A549 (cell line): Measurements from ENCODE around the gene ZMYND8.

Experiments used
- MYC ChIP-seq: IDR thresholded peaks from 2 replicates; pipeline ENCODE4 v1.6.1; 2012; ENCODE audit warnings: mild to moderate bottlenecking, inconsistent platforms, low read length, improper control_type of control experiment, borderline replicate concordance
- POLR2A ChIP-seq: IDR thresholded peaks from 2 replicates; pipeline ENCODE4 v1.6.1; 2012; ENCODE audit warnings: mild to moderate bottlenecking, low read length
- RAD21 ChIP-seq, 2 experiments: fragments of >200 bp in 1 of 2; sonication (Bioruptor Twin) in 1 of 2; formaldehyde crosslinking in 1 of 2; IDR thresholded peaks in 1 of 2; conservative IDR thresholded peaks in 1 of 2; 2 replicates in 1 of 2; 3 replicates in 1 of 2; pipeline ENCODE4 v1.6.1; 2012 to 2018; ENCODE audit warnings: inconsistent platforms in 1 of 2
- RCOR1 ChIP-seq: fragments of 150-350 bp; IDR thresholded peaks from 2 replicates; pipeline ENCODE4 v1.6.1; 2014; ENCODE audit warnings: antibody characterized with exemption, low read length, low read depth
- RFX5 ChIP-seq: fragments of 450-650 bp; IDR thresholded peaks from 2 replicates; pipeline ENCODE4 v1.7.1; 2014; ENCODE audit warnings: antibody characterized with exemption, mild to moderate bottlenecking, moderate library complexity
- TF ChIP-seq, protein P1 (sequence below): fragments of >200 bp; sonication (Bioruptor Twin); formaldehyde crosslinking; IDR thresholded peaks from 3 replicates; pipeline ENCODE4 v1.5.1; 2016
- TF ChIP-seq, protein P2 (sequence below): fragments of 200-600 bp; sonication (generic); IDR thresholded peaks from 2 replicates; pipeline ENCODE4 v1.6.1; 2016; ENCODE audit warnings: antibody characterized with exemption, mild to moderate bottlenecking, moderate library complexity
- TF ChIP-seq, protein P3 (sequence below): fragments of 450-650 bp; IDR thresholded peaks from 2 replicates; pipeline ENCODE4 v1.6.1; 2014; ENCODE audit warnings: antibody characterized with exemption
- TF ChIP-seq, protein P4 (sequence below): fragments of 250-450 bp; sonication (Bioruptor Pico); IDR thresholded peaks from 2 replicates; pipeline ENCODE4 v1.5.0; 2021; ENCODE audit warnings: mild to moderate bottlenecking, moderate library complexity, borderline replicate concordance

DNA sequence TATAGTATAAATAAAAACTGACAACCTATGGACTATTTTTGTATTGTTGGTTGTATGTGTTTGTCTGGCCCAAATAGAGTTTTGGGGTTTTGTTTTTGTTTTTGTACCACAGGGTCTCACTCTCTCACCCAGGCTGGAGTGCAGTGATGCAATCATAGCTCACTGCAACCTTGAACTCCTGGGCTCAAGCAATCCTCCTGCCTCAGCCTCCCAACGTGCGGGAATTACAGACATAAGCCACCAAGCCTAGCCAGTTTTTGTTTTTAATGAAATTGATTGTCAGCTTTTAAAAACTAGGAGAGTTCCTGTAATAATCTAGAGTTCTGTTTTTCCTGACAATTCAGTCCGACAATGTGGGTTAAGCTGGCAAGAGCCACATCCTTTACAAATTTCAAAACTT, 98.7 kb downstream of the ZMYND8 start:
- TF ChIP-seq RFX5: no peak
- no peak for TF ChIP-seq RCOR1
- TF ChIP-seq, protein P1, sequence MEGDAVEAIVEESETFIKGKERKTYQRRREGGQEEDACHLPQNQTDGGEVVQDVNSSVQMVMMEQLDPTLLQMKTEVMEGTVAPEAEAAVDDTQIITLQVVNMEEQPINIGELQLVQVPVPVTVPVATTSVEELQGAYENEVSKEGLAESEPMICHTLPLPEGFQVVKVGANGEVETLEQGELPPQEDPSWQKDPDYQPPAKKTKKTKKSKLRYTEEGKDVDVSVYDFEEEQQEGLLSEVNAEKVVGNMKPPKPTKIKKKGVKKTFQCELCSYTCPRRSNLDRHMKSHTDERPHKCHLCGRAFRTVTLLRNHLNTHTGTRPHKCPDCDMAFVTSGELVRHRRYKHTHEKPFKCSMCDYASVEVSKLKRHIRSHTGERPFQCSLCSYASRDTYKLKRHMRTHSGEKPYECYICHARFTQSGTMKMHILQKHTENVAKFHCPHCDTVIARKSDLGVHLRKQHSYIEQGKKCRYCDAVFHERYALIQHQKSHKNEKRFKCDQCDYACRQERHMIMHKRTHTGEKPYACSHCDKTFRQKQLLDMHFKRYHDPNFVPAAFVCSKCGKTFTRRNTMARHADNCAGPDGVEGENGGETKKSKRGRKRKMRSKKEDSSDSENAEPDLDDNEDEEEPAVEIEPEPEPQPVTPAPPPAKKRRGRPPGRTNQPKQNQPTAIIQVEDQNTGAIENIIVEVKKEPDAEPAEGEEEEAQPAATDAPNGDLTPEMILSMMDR: no peak
- TF ChIP-seq RAD21 (conservative IDR thresholded peaks at IDR 0.05 in 1 of 2, IDR thresholded peaks at IDR 0.05 in 1 of 2): no peak
- TF ChIP-seq, protein P2, sequence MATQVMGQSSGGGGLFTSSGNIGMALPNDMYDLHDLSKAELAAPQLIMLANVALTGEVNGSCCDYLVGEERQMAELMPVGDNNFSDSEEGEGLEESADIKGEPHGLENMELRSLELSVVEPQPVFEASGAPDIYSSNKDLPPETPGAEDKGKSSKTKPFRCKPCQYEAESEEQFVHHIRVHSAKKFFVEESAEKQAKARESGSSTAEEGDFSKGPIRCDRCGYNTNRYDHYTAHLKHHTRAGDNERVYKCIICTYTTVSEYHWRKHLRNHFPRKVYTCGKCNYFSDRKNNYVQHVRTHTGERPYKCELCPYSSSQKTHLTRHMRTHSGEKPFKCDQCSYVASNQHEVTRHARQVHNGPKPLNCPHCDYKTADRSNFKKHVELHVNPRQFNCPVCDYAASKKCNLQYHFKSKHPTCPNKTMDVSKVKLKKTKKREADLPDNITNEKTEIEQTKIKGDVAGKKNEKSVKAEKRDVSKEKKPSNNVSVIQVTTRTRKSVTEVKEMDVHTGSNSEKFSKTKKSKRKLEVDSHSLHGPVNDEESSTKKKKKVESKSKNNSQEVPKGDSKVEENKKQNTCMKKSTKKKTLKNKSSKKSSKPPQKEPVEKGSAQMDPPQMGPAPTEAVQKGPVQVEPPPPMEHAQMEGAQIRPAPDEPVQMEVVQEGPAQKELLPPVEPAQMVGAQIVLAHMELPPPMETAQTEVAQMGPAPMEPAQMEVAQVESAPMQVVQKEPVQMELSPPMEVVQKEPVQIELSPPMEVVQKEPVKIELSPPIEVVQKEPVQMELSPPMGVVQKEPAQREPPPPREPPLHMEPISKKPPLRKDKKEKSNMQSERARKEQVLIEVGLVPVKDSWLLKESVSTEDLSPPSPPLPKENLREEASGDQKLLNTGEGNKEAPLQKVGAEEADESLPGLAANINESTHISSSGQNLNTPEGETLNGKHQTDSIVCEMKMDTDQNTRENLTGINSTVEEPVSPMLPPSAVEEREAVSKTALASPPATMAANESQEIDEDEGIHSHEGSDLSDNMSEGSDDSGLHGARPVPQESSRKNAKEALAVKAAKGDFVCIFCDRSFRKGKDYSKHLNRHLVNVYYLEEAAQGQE: no peak
- TF ChIP-seq POLR2A: no peak
- no peak for TF ChIP-seq MYC
- TF ChIP-seq, protein P3, sequence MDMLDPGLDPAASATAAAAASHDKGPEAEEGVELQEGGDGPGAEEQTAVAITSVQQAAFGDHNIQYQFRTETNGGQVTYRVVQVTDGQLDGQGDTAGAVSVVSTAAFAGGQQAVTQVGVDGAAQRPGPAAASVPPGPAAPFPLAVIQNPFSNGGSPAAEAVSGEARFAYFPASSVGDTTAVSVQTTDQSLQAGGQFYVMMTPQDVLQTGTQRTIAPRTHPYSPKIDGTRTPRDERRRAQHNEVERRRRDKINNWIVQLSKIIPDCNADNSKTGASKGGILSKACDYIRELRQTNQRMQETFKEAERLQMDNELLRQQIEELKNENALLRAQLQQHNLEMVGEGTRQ: no peak
- TF ChIP-seq, protein P4, sequence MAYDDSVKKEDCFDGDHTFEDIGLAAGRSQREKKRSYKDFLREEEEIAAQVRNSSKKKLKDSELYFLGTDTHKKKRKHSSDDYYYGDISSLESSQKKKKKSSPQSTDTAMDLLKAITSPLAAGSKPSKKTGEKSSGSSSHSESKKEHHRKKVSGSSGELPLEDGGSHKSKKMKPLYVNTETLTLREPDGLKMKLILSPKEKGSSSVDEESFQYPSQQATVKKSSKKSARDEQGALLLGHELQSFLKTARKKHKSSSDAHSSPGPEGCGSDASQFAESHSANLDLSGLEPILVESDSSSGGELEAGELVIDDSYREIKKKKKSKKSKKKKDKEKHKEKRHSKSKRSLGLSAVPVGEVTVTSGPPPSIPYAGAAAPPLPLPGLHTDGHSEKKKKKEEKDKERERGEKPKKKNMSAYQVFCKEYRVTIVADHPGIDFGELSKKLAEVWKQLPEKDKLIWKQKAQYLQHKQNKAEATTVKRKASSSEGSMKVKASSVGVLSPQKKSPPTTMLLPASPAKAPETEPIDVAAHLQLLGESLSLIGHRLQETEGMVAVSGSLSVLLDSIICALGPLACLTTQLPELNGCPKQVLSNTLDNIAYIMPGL (CRISPR knock-in tag): no peak
